Activated naive CD4-positive, alpha-beta T cell treated with anti-CD3 and anti-CD28 coated beads, Interleukin-2, amount 10 ng/mL, durations not matched to agents 7 days and 5 days (primary cell): ENCODE results near the gene GAGE12H.
A peak's percentile ranks its signal among the peaks of the same experiment; 100 is the strongest.
"Not testable (repeated sequence)": the region's sequence is repeated elsewhere in the genome, so short reads cannot be mapped to it uniquely, and the experiment has no call there.

Experiments used
- CTCF ChIA-PET: fragments of 350-600 bp; sonication (Branson Sonifier 250); formaldehyde crosslinking; loops from one replicate; lab custom pipeline; 2021; ENCODE audit warnings: antibody characterized with exemption; lab: Charles Lee
- DNase-seq: peaks from one replicate; pipeline ENCODE4 v3.0.0-alpha.2; 2020
- H3K27ac Mint-ChIP-seq: one replicate; pipeline ENCODE4 v1.8.0; 2021; ENCODE audit warnings: mild to moderate bottlenecking, moderate library complexity, mixed read lengths
- H3K27me3 Mint-ChIP-seq: one replicate; pipeline ENCODE4 v1.8.0; 2021; ENCODE audit warnings: mild to moderate bottlenecking, mixed read lengths
- H3K36me3 Mint-ChIP-seq: one replicate; pipeline ENCODE4 v1.8.0; 2021; ENCODE audit warnings: mixed read lengths
- H3K4me1 Mint-ChIP-seq: one replicate; pipeline ENCODE4 v1.8.0; 2021; ENCODE audit warnings: mixed read lengths
- H3K4me3 Mint-ChIP-seq: one replicate; pipeline ENCODE4 v1.8.0; 2021; ENCODE audit warnings: mild to moderate bottlenecking, moderate library complexity, mixed read lengths
- H3K9me3 Mint-ChIP-seq: one replicate; pipeline ENCODE4 v1.8.0; 2021; ENCODE audit warnings: mixed read lengths

The GAGE12H gene

GRCh38 chrX:49579649-49580048 is at the start of gene GAGE12H:
Gene GAGE12H, plus strand, starts transcription at chrX:49579949. Its CDS starts 1,155 bp downstream, at chrX:49581104.
- H3K27me3 Mint-ChIP-seq, H3K27ac Mint-ChIP-seq, H3K4me1 Mint-ChIP-seq, H3K4me3 Mint-ChIP-seq, DNase-seq, CTCF ChIA-PET, H3K36me3 Mint-ChIP-seq, H3K9me3 Mint-ChIP-seq: not testable (repeated sequence)

- CTCF ChIA-PET, H3K9me3 Mint-ChIP-seq, H3K4me1 Mint-ChIP-seq, H3K27ac Mint-ChIP-seq, H3K4me3 Mint-ChIP-seq, DNase-seq, H3K36me3 Mint-ChIP-seq, H3K27me3 Mint-ChIP-seq: not testable (repeated sequence)
These were observed 47.9 kb upstream of the GAGE12H start, which contains the start of gene GAGE12C for GRCh38 chrX:49531877-49532276. Gene GAGE12C, plus strand, starts transcription at chrX:49532177. Its CDS starts 1,155 bp downstream, at chrX:49533332.

- H3K4me3 Mint-ChIP-seq, H3K9me3 Mint-ChIP-seq, H3K36me3 Mint-ChIP-seq, H3K27ac Mint-ChIP-seq, H3K27me3 Mint-ChIP-seq, DNase-seq, H3K4me1 Mint-ChIP-seq, CTCF ChIA-PET: not testable (repeated sequence)
These were observed 38.3 kb upstream of the GAGE12H start, which contains the start of gene GAGE12D for GRCh38 chrX:49541433-49541832. Gene GAGE12D, plus strand, starts transcription at chrX:49541733. Its CDS starts 1,155 bp downstream, at chrX:49542888.

GRCh38 chrX:49550989-49551388 is 28.8 kb upstream of the GAGE12H start, which contains the start of gene GAGE12E:
Gene GAGE12E, plus strand, starts transcription at chrX:49551289. Its CDS starts 1,155 bp downstream, at chrX:49552444.
- H3K27me3 Mint-ChIP-seq, H3K9me3 Mint-ChIP-seq, H3K4me1 Mint-ChIP-seq, H3K4me3 Mint-ChIP-seq, CTCF ChIA-PET, DNase-seq, H3K27ac Mint-ChIP-seq, H3K36me3 Mint-ChIP-seq: not testable (repeated sequence)

DNA sequence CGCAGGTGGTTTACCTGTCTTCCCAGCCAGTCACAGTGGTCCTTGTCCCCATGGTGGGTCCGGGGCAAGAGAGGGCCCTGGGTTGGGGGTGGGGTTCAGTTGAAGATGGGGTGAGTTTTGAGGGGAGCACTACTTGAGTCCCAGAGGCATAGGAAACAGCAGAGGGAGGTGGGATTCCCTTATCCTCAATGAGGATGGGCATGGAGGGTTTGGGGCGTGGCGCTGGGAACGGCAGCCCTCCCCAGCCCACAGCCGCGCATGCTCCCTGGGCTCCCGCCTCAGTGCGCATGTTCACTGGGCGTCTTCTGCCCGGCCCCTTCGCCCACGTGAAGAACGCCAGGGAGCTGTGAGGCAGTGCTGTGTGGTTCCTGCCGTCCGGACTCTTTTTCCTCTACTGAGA is 19.2 kb upstream of the GAGE12H start, which contains the start of gene GAGE12F:
Gene GAGE12F (plus strand): TSS at position 301 of the 400 bp plus-strand sequence. CDS start 1,155 bp downstream, outside the sequence.
- H3K4me3 Mint-ChIP-seq, CTCF ChIA-PET, H3K27ac Mint-ChIP-seq, H3K4me1 Mint-ChIP-seq, H3K36me3 Mint-ChIP-seq, H3K9me3 Mint-ChIP-seq, DNase-seq, H3K27me3 Mint-ChIP-seq: not testable (repeated sequence)

DNA sequence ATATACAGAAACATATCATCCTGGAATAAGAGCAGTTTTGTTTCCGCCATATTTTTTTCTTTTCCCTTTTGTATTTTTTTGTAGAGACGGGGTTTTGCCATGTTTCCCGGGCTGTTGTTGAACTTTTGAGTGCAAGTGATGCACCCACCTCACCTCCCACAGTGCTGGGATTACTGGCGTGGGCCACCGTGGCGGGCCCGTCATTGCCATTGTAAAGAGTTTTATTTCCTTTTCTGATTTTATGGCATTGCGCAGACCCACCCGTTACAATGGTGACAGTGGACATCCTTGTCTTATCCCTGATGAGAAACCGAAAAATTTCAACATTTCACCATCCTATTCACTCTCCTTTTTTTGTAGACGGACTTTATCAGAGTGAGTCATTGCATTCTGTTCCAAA is 11.0 kb upstream of the GAGE12H start:
- H3K27me3 Mint-ChIP-seq, H3K27ac Mint-ChIP-seq, H3K9me3 Mint-ChIP-seq, DNase-seq, H3K4me3 Mint-ChIP-seq, H3K4me1 Mint-ChIP-seq, CTCF ChIA-PET, H3K36me3 Mint-ChIP-seq: not testable (repeated sequence)

- H3K4me1 Mint-ChIP-seq, H3K27me3 Mint-ChIP-seq, H3K9me3 Mint-ChIP-seq, H3K36me3 Mint-ChIP-seq, H3K4me3 Mint-ChIP-seq, CTCF ChIA-PET, DNase-seq, H3K27ac Mint-ChIP-seq: not testable (repeated sequence)
These were observed 10.6 kb upstream of the GAGE12H start for GRCh38 chrX:49569152-49569551.

DNA sequence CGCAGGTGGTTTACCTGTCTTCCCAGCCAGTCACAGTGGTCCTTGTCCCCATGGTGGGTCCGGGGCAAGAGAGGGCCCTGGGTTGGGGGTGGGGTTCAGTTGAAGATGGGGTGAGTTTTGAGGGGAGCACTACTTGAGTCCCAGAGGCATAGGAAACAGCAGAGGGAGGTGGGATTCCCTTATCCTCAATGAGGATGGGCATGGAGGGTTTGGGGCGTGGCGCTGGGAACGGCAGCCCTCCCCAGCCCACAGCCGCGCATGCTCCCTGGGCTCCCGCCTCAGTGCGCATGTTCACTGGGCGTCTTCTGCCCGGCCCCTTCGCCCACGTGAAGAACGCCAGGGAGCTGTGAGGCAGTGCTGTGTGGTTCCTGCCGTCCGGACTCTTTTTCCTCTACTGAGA is 9.6 kb upstream of the GAGE12H start, which contains the start of gene GAGE12G:
Gene GAGE12G (plus strand): TSS at position 301 of the 400 bp plus-strand sequence. CDS start 1,155 bp downstream, outside the sequence.
- H3K4me3 Mint-ChIP-seq, H3K4me1 Mint-ChIP-seq, CTCF ChIA-PET, H3K27ac Mint-ChIP-seq, DNase-seq, H3K36me3 Mint-ChIP-seq, H3K27me3 Mint-ChIP-seq, H3K9me3 Mint-ChIP-seq: not testable (repeated sequence)

- H3K36me3 Mint-ChIP-seq, H3K27ac Mint-ChIP-seq, H3K4me1 Mint-ChIP-seq, CTCF ChIA-PET, H3K27me3 Mint-ChIP-seq, H3K9me3 Mint-ChIP-seq, DNase-seq, H3K4me3 Mint-ChIP-seq: not testable (repeated sequence)
These were observed 9.4 kb downstream of the GAGE12H start, which contains the start of gene GAGE2A for GRCh38 chrX:49589196-49589595. Gene GAGE2A, plus strand, starts transcription at chrX:49589496. Its CDS starts 1,155 bp downstream, at chrX:49590651.

DNA sequence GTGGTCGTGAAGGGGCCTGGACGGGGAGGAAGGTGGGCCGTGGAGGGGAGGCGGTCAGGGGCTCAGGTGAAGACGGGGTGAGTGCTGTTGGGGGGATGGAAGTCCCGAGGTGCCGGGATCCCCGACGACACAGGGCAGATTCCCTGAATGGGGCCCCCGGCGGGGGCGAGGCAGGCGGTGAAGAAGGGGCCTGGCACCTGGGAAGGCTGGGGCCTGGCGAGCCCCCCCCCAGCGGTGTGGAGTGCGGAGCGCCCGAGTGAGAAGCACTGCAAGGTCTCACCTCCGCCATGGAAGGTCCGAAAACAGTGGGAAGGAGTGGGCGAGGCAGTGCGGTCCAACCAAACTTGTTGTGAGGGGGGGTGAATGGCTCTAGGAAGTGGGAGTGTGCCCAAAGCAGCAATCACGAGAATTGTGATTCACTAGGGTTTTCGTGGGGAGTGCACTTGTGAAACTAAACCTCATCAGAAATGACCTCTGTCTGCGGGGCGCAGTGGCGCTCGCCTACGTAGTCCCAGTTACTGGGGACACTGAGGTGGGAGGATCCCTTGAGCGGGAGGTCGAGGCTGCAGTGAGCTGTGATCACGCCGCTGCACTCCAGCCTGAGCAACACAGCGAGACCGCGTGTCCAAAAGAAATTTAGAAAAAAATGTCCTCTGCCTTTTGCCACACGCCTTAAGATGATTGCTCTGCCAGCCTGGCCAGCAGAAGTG is 10.2 kb downstream of the GAGE12H start:
- H3K4me1 Mint-ChIP-seq, CTCF ChIA-PET, H3K9me3 Mint-ChIP-seq, H3K36me3 Mint-ChIP-seq, H3K27ac Mint-ChIP-seq, H3K27me3 Mint-ChIP-seq, H3K4me3 Mint-ChIP-seq: not testable (repeated sequence)
- peak; percentile 19 for DNase-seq

GRCh38 chrX:49590488-49590887 is 10.7 kb downstream of the GAGE12H start:
- H3K36me3 Mint-ChIP-seq, CTCF ChIA-PET, H3K4me1 Mint-ChIP-seq, H3K9me3 Mint-ChIP-seq, H3K4me3 Mint-ChIP-seq, H3K27ac Mint-ChIP-seq, DNase-seq, H3K27me3 Mint-ChIP-seq: not testable (repeated sequence)

DNA sequence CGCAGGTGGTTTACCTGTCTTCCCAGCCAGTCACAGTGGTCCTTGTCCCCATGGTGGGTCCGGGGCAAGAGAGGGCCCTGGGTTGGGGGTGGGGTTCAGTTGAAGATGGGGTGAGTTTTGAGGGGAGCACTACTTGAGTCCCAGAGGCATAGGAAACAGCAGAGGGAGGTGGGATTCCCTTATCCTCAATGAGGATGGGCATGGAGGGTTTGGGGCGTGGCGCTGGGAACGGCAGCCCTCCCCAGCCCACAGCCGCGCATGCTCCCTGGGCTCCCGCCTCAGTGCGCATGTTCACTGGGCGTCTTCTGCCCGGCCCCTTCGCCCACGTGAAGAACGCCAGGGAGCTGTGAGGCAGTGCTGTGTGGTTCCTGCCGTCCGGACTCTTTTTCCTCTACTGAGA is 19.0 kb downstream of the GAGE12H start, which contains the start of gene GAGE1:
Gene GAGE1 (plus strand): TSS at position 301 of the 400 bp plus-strand sequence. CDS start 1,155 bp downstream, outside the sequence.
- H3K9me3 Mint-ChIP-seq, H3K4me1 Mint-ChIP-seq, H3K36me3 Mint-ChIP-seq, H3K4me3 Mint-ChIP-seq, H3K27me3 Mint-ChIP-seq, CTCF ChIA-PET, DNase-seq, H3K27ac Mint-ChIP-seq: not testable (repeated sequence)

GRCh38 chrX:49610718-49611310 is 31.1 kb downstream of the GAGE12H start:
- no peak for DNase-seq
- Mint-ChIP-seq H3K27ac (no peak overlapping the region), H3K36me3 (no peaks in the 10 kb centered on the region), H3K9me3 (no peaks in the 10 kb centered on the region), H3K27me3 (no peaks in the 10 kb centered on the region), H3K4me1 (no peaks in the 10 kb centered on the region), H3K4me3 (no peak overlapping the region)
- CTCF ChIA-PET, result no interaction called here

DNA sequence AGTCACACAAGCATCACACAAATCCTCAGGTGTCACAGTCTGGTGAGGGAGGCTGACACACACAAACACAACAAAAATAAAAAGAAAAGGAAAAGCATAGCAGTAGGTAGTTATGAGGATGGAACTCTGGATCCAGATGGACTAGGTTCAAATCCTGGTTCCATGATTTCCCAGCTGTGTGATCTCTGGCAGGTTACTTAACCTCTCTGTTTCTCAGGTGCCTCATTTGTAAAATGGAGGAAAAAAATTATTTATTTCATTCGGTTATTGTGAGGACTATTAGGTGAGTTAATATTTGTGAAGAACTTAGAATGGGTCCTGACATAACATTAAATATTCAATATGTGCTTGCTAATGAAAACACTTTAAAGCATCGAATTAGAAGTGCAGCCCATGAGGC is 38.8 kb downstream of the GAGE12H start:
- Mint-ChIP-seq H3K9me3 (peaks cover 2% of the 10 kb centered on the region), H3K27ac (no peak overlapping the region), H3K36me3 (no peaks in the 10 kb centered on the region), H3K4me1 (no peaks in the 10 kb centered on the region), H3K4me3 (no peak overlapping the region), H3K27me3 (no peaks in the 10 kb centered on the region)
- CTCF ChIA-PET, result no interaction called here
- DNase-seq, result no peak
